Astrocyte (in vitro differentiated cells and primary cell): Measurements from ENCODE around the gene AKT3. TPM values are rescaled to one million over a fixed set of nuclear protein-coding genes. Genes with fewer than 3 reads are reported as not detected.
A peak's percentile ranks its signal among the peaks of the same experiment; 100 is the strongest.

Experiments
- DNase-seq: peaks from one replicate; pipeline ENCODE4 v3.0.0-alpha.2; 2010; ENCODE audit warnings: low read depth
- FAIRE-seq: peaks from 2 replicates; lab custom pipeline; 2011; peaks lifted over from hg19 to GRCh38; lab: Jason Lieb, UNC
- H2AFZ ChIP-seq: 2 replicates; pipeline ENCODE4 v1.6.0; 2012; ENCODE audit warnings: low read depth, low read length, inconsistent platforms
- H3K27ac ChIP-seq: 2 replicates; pipeline ENCODE4 v1.5.1; 2011; ENCODE audit warnings: low read depth, low read length, inconsistent platforms
- H3K27me3 ChIP-seq: 2 replicates; pipeline ENCODE4 v1.6.0; 2011; ENCODE audit warnings: low read length, inconsistent platforms; ENCODE audit not compliant: insufficient read depth
- H3K36me3 ChIP-seq: 2 replicates; pipeline ENCODE4 v1.5.1; 2011; ENCODE audit warnings: low read length, inconsistent platforms; ENCODE audit not compliant: insufficient read depth
- H3K4me1 ChIP-seq: 2 replicates; pipeline ENCODE4 v1.5.1; 2011; ENCODE audit warnings: low read length, inconsistent platforms; ENCODE audit not compliant: insufficient read depth
- H3K4me2 ChIP-seq: 2 replicates; pipeline ENCODE4 v1.6.0; 2012; ENCODE audit warnings: low read length, inconsistent platforms
- H3K4me3 ChIP-seq: 2 replicates; pipeline ENCODE4 v1.5.1; 2011; ENCODE audit warnings: low read depth, mild to moderate bottlenecking, low read length, inconsistent platforms; ENCODE audit not compliant: insufficient read depth
- H3K79me2 ChIP-seq: 2 replicates; pipeline ENCODE4 v1.6.0; 2012; ENCODE audit warnings: mild to moderate bottlenecking, low read length, inconsistent platforms; ENCODE audit not compliant: insufficient read depth
- H3K9ac ChIP-seq: 2 replicates; pipeline ENCODE4 v1.6.0; 2012; ENCODE audit warnings: mild to moderate bottlenecking, low read length, inconsistent platforms
- H3K9me3 ChIP-seq: 2 replicates; pipeline ENCODE4 v1.5.1; 2012; ENCODE audit warnings: low read depth, mild to moderate bottlenecking, low read length, inconsistent platforms; ENCODE audit not compliant: insufficient read depth
- H4K20me1 ChIP-seq: 2 replicates; pipeline ENCODE4 v1.6.0; 2012; ENCODE audit warnings: low read length, inconsistent platforms; ENCODE audit not compliant: insufficient read depth
- H3K27ac Mint-ChIP-seq: one replicate; pipeline ENCODE4 v1.8.0; 2021; ENCODE audit warnings: mild to moderate bottlenecking, mixed read lengths; ENCODE audit not compliant: unreplicated experiment
- H3K27me3 Mint-ChIP-seq: one replicate; pipeline ENCODE4 v1.8.0; 2021; ENCODE audit warnings: low read depth, mixed read lengths; ENCODE audit not compliant: unreplicated experiment
- H3K36me3 Mint-ChIP-seq: one replicate; pipeline ENCODE4 v1.8.0; 2021; ENCODE audit warnings: low read depth, mixed read lengths; ENCODE audit not compliant: unreplicated experiment
- H3K4me1 Mint-ChIP-seq: one replicate; pipeline ENCODE4 v1.8.0; 2021; ENCODE audit warnings: low read depth, mixed read lengths; ENCODE audit not compliant: unreplicated experiment
- H3K4me3 Mint-ChIP-seq: one replicate; pipeline ENCODE4 v1.8.0; 2021; ENCODE audit warnings: mild to moderate bottlenecking, moderate library complexity, mixed read lengths; ENCODE audit not compliant: unreplicated experiment
- H3K9me3 Mint-ChIP-seq: one replicate; pipeline ENCODE4 v1.8.0; 2021; ENCODE audit warnings: mild to moderate bottlenecking, mixed read lengths; ENCODE audit not compliant: unreplicated experiment
- EZH2 ChIP-seq: IDR thresholded peaks from 2 replicates; pipeline ENCODE4 v1.6.1; 2012; ENCODE audit warnings: mild to moderate bottlenecking, low read length, inconsistent platforms; ENCODE audit not compliant: insufficient read depth
- total RNA-seq: library from RNA; stranded (reverse); gene quantifications from 2 replicates; pipeline ENCODE4 v1.2.1, GENCODE V29; 2021
- TF ChIP-seq, protein P1 (sequence below): IDR thresholded peaks from 2 replicates; pipeline ENCODE4 v1.5.1; 2011; ENCODE audit warnings: low read depth, mild to moderate bottlenecking, inconsistent platforms, low read length, moderate library complexity; ENCODE audit not compliant: insufficient read depth

The AKT3 gene
- total RNA-seq, 1 donor from 2014 or later: 64.5 TPM

DNA sequence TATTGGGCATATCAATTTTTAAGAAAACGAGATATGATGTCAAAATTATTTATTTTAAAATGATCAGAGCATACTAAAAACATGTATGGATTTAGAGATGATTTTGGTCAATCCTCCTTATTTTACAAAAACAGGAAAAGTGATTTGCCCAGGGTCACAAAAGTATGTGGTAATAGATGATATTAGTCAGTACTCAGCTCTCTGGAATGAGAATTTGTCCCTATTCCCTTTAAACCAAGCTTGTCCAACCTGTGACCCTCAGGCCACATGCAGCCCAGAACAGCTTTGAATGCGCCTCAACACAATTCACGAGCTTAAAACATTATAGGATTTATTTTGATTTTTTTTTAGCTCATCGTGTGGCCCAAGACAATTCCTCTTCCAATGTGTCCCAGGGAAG lies 104.7 kb downstream of the AKT3 start:
- Histone ChIP-seq H3K4me2 (peak overlapping the region; percentile 28), H4K20me1 (no peaks in the 10 kb centered on the region), H3K9ac (no peak overlapping the region), H3K27ac (no peak overlapping the region), H3K79me2 (peaks cover 12% of the 10 kb centered on the region), H3K9me3 (no peaks in the 10 kb centered on the region), H3K27me3 (no peaks in the 10 kb centered on the region), H3K36me3 (no peaks in the 10 kb centered on the region), H2AFZ (no peak overlapping the region), H3K4me1 (peaks cover 10% of the 10 kb centered on the region), H3K4me3 (no peak overlapping the region)
- Mint-ChIP-seq H3K27ac (no peak overlapping the region), H3K4me3 (peak overlapping the region; percentile 20), H3K36me3 (no peaks in the 10 kb centered on the region), H3K4me1 (peaks cover 31% of the 10 kb centered on the region), H3K9me3 (no peaks in the 10 kb centered on the region), H3K27me3 (no peaks in the 10 kb centered on the region)
- no peak for FAIRE-seq
- TF ChIP-seq EZH2: no peak
- TF ChIP-seq, protein P1, sequence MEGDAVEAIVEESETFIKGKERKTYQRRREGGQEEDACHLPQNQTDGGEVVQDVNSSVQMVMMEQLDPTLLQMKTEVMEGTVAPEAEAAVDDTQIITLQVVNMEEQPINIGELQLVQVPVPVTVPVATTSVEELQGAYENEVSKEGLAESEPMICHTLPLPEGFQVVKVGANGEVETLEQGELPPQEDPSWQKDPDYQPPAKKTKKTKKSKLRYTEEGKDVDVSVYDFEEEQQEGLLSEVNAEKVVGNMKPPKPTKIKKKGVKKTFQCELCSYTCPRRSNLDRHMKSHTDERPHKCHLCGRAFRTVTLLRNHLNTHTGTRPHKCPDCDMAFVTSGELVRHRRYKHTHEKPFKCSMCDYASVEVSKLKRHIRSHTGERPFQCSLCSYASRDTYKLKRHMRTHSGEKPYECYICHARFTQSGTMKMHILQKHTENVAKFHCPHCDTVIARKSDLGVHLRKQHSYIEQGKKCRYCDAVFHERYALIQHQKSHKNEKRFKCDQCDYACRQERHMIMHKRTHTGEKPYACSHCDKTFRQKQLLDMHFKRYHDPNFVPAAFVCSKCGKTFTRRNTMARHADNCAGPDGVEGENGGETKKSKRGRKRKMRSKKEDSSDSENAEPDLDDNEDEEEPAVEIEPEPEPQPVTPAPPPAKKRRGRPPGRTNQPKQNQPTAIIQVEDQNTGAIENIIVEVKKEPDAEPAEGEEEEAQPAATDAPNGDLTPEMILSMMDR: no peak
- peak; percentile 50 for DNase-seq

DNA sequence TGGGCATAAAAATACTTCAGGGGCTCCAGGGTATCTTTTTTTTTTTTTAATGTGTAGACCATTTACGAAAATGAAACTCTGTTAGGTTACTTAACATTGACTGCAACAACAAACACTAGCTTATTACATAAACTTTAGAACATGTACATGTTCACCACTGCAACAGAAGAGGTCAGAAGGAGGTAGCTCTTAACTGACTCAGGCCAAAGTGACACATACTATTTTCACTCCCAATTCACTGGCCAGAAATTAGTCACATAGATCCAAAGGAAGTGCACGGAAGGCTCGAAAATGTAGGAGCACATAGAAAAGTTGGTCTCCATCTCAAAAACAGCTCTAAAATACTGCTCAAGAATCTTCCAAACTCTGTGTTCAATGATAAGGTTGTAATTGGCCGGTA lies 107.2 kb downstream of the AKT3 start:
- H3K4me3 ChIP-seq: no peak overlapping the region
- peak; percentile 85 for FAIRE-seq
- H3K9me3 ChIP-seq: no peaks in the 10 kb centered on the region
- no peaks in the 10 kb centered on the region for H4K20me1 ChIP-seq
- peak overlapping the region; percentile 76 for H3K4me2 ChIP-seq
- TF ChIP-seq EZH2: no peak
- TF ChIP-seq, protein P1: no peak
- no peak overlapping the region for H3K9ac ChIP-seq
- H3K9me3 Mint-ChIP-seq: no peaks in the 10 kb centered on the region
- no peaks in the 10 kb centered on the region for H3K27me3 ChIP-seq
- H3K27ac ChIP-seq: peak overlapping the region; percentile 26
- H3K4me3 Mint-ChIP-seq: no peak overlapping the region
- no peaks in the 10 kb centered on the region for H3K27me3 Mint-ChIP-seq
- DNase-seq: peak; percentile 88
- no peaks in the 10 kb centered on the region for H3K36me3 ChIP-seq
- H3K27ac Mint-ChIP-seq: peak overlapping the region; percentile 54
- H3K4me1 Mint-ChIP-seq: peaks cover 45% of the 10 kb centered on the region
- no peak overlapping the region for H2AFZ ChIP-seq
- peaks cover 11% of the 10 kb centered on the region for H3K79me2 ChIP-seq
- peaks cover 2% of the 10 kb centered on the region for H3K36me3 Mint-ChIP-seq
- peaks cover 17% of the 10 kb centered on the region for H3K4me1 ChIP-seq

DNA sequence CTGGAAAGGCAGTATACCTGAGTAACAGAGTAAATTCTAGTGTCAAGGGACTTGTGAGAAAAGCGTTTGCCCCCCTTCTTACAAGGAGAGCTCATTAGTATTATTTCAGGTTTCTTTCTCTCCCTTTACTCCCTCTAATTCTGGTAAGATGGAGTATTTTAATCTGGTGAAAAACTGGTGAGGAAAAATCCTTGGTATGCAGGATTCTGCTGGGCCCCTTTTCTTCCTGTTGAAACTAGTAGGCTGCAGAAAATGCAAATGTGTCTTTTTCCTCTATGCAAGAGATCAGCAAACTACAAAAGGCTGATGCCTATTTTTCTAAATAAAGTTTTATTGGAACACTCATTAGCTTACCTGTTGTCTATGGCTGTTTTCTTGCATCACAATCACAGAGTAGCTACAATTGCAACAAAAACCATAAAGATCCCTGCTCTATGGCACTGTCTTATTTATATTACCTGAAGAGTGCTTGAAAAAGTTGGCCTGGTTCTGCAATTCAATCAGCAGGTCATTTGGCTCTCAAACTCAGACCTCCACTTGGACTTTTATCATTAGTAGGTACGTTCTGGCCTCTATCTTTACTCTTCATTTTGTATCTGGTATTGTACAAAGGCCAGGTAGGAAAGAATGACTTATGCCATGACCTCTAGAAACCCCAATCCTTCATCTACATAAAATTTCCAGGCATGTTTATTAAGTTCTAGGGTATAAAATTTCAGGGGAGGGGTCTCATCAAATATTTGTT lies 109.6 kb downstream of the AKT3 start:
- peaks cover 8% of the 10 kb centered on the region for H3K79me2 ChIP-seq
- FAIRE-seq (no peak), DNase-seq (peak; percentile 33)

More for the DNA sequence above, 109.6 kb downstream of the AKT3 start:
- Histone ChIP-seq H3K4me2 (peak overlapping the region; percentile 30), H3K27ac (no peak overlapping the region), H3K27me3 (no peaks in the 10 kb centered on the region), H3K36me3 (no peaks in the 10 kb centered on the region), H4K20me1 (no peaks in the 10 kb centered on the region), H3K9me3 (no peaks in the 10 kb centered on the region), H3K4me3 (no peak overlapping the region), H3K9ac (no peak overlapping the region), H3K4me1 (peaks cover 14% of the 10 kb centered on the region), H2AFZ (no peak overlapping the region)
- peaks cover 31% of the 10 kb centered on the region for H3K4me1 Mint-ChIP-seq
- H3K36me3 Mint-ChIP-seq: peaks cover 2% of the 10 kb centered on the region
- H3K27ac Mint-ChIP-seq: peak overlapping the region; percentile 72
- no peaks in the 10 kb centered on the region for H3K9me3 Mint-ChIP-seq
- TF ChIP-seq EZH2: no peak
- TF ChIP-seq, protein P1: no peak
- H3K27me3 Mint-ChIP-seq: no peaks in the 10 kb centered on the region
- no peak overlapping the region for H3K4me3 Mint-ChIP-seq
